Measurements from ENCODE around the gene IPO4. TPM values are rescaled to one million over a fixed set of nuclear protein-coding genes. Genes with fewer than 3 reads are reported as not detected.

The IPO4 gene
- total RNA-seq, 1 donor from 2014 or later = 59.3 TPM

- no peak overlapping the region for H3K4me3 ChIP-seq (ENCODE audit: low read depth, low read length)
- H3K27me3 ChIP-seq (ENCODE audit: control insufficient read depth, insufficient read depth, low read length) = no peaks in the 10 kb centered on the region
- H3K36me3 ChIP-seq (ENCODE audit: control insufficient read depth, insufficient read depth, low read length) = peaks cover 12% of the 10 kb centered on the region
- DNase-seq (ENCODE audit: low read depth) = no peak
- no peak for TF ChIP-seq CTCF (IDR thresholded peaks at IDR 0.05; ENCODE audit: insufficient read depth, low read length, poor library complexity, severe bottlenecking)
Measured at GRCh38 chr14:24235804-24236688, 47.4 kb upstream of the IPO4 start.

GRCh38 chr14:24234095-24235005, 45.7 kb upstream of the IPO4 start:
- TF ChIP-seq CTCF (IDR thresholded peaks at IDR 0.05; ENCODE audit: insufficient read depth, low read length, poor library complexity, severe bottlenecking) = no peak
- Histone ChIP-seq H3K4me3 (ENCODE audit: low read depth, low read length) (no peak overlapping the region), H3K27me3 (ENCODE audit: control insufficient read depth, insufficient read depth, low read length) (no peaks in the 10 kb centered on the region), H3K36me3 (ENCODE audit: control insufficient read depth, insufficient read depth, low read length) (peaks cover 2% of the 10 kb centered on the region)
- DNase-seq (ENCODE audit: low read depth) = no peak

- H3K36me3 ChIP-seq (ENCODE audit: control insufficient read depth, insufficient read depth, low read length) = peaks cover under 1% of the 10 kb centered on the region
- TF ChIP-seq CTCF (IDR thresholded peaks at IDR 0.05; ENCODE audit: insufficient read depth, low read length, poor library complexity, severe bottlenecking) = no peak
- H3K4me3 ChIP-seq (ENCODE audit: low read depth, low read length) = peak overlapping the region; percentile 91
- H3K27me3 ChIP-seq (ENCODE audit: control insufficient read depth, insufficient read depth, low read length) = no peaks in the 10 kb centered on the region
- no peak for DNase-seq (ENCODE audit: low read depth)
Measured at GRCh38 chr14:24233538-24233866, 44.9 kb upstream of the IPO4 start.

- DNase-seq (ENCODE audit: low read depth) = no peak
- H3K27me3 ChIP-seq (ENCODE audit: control insufficient read depth, insufficient read depth, low read length) = no peaks in the 10 kb centered on the region
- peak within 1 kb of the TSS; percentile 91 for H3K4me3 ChIP-seq (ENCODE audit: low read depth, low read length)
- no peak for TF ChIP-seq CTCF (IDR thresholded peaks at IDR 0.05; ENCODE audit: insufficient read depth, low read length, poor library complexity, severe bottlenecking)
- H3K36me3 ChIP-seq (ENCODE audit: control insufficient read depth, insufficient read depth, low read length) = no peaks in the 10 kb centered on the region
Measured at GRCh38 chr14:24232645-24233537, 44.3 kb upstream of the IPO4 start, which contains the start of gene GMPR2. TSS of gene GMPR2 (plus strand) at chr14:24232929. CDS start at chr14:24233254, 325 bp downstream.

GRCh38 chr14:24232121-24232644, 43.6 kb upstream of the IPO4 start, which contains the start of gene NEDD8:
TSS of gene NEDD8 (minus strand) at chr14:24232367. CDS start at chr14:24232267, 100 bp downstream.
- no peak for DNase-seq (ENCODE audit: low read depth)
- no peaks in the 10 kb centered on the region for H3K36me3 ChIP-seq (ENCODE audit: control insufficient read depth, insufficient read depth, low read length)
- TF ChIP-seq CTCF (IDR thresholded peaks at IDR 0.05; ENCODE audit: insufficient read depth, low read length, poor library complexity, severe bottlenecking) = no peak
- peak within 1 kb of the TSS; percentile 91 for H3K4me3 ChIP-seq (ENCODE audit: low read depth, low read length)
- H3K27me3 ChIP-seq (ENCODE audit: control insufficient read depth, insufficient read depth, low read length) = no peaks in the 10 kb centered on the region
